ENCODE results near the gene IGFN1. TPM values are rescaled to one million over a fixed set of nuclear protein-coding genes. Genes with fewer than 3 reads are reported as not detected.
"Not testable (repeated sequence)": the region's sequence is repeated elsewhere in the genome, so short reads cannot be mapped to it uniquely, and the experiment has no call there.

Gene IGFN1
- total and polyA plus RNA-seq, 2 experiments from 2014 or later = 0.37 to 3.1 TPM

- Histone ChIP-seq H3K27ac (no peak overlapping the region), H3K4me3 (no peak overlapping the region), H3K27me3 (no peaks in the 10 kb centered on the region), H3K36me3 (replicated peaks; ENCODE audit: insufficient read depth, low read depth) (no peaks in the 10 kb centered on the region), H3K4me1 (ENCODE audit: insufficient read depth) (no peaks in the 10 kb centered on the region), H3K9me2 (replicated peaks; ENCODE audit: insufficient read depth) (no peaks in the 10 kb centered on the region), H4K20me1 (ENCODE audit: insufficient read depth, poor library complexity, severe bottlenecking) (no peaks in the 10 kb centered on the region), H3K4me2 (no peak overlapping the region), H3K79me2 (no peaks in the 10 kb centered on the region), H2AFZ (no peak overlapping the region), H3K9me3 (ENCODE audit: low read depth) (no peaks in the 10 kb centered on the region)
- no peak for DNase-seq (ENCODE audit: low spot score)
- TF ChIP-seq EZH2phosphoT487 (IDR thresholded peaks at IDR 0.05; ENCODE audit: low read depth, severe bottlenecking, unreplicated experiment) = no peak
- no peak for TF ChIP-seq EZH2 (IDR thresholded peaks at IDR 0.05; ENCODE audit: borderline replicate concordance)
- TF ChIP-seq CTCF (IDR thresholded peaks at IDR 0.05; ENCODE audit: poor library complexity) = no peak
- WGBS (ENCODE audit: low lambda C conversion rate, missing lambda C conversion rate) = 86% methylated on average over 9 of the region's 9 CpGs
These were observed 63.4 kb downstream of the IGFN1 start for GRCh38 chr1:201253906-201254624.

GRCh38 chr1:201254625-201255478 is 64.2 kb downstream of the IGFN1 start:
- DNase-seq (ENCODE audit: low spot score) = peak; percentile 69
- no peaks in the 10 kb centered on the region for H3K79me2 ChIP-seq
- H3K9me2 ChIP-seq (replicated peaks; ENCODE audit: insufficient read depth) = no peaks in the 10 kb centered on the region
- peaks cover 3% of the 10 kb centered on the region for H3K4me1 ChIP-seq (ENCODE audit: insufficient read depth)
- no peak overlapping the region for H3K4me3 ChIP-seq
- no peaks in the 10 kb centered on the region for H3K36me3 ChIP-seq (replicated peaks; ENCODE audit: insufficient read depth, low read depth)
- TF ChIP-seq EZH2 (IDR thresholded peaks at IDR 0.05; ENCODE audit: borderline replicate concordance) (no peak), CTCF (IDR thresholded peaks at IDR 0.05; ENCODE audit: poor library complexity) (peak; percentile 97)
- H3K27ac ChIP-seq = no peak overlapping the region
- H4K20me1 ChIP-seq (ENCODE audit: insufficient read depth, poor library complexity, severe bottlenecking) = no peaks in the 10 kb centered on the region
- H3K4me2 ChIP-seq = no peak overlapping the region
- WGBS (ENCODE audit: low lambda C conversion rate, missing lambda C conversion rate) = 54% methylated on average over 15 of the region's 24 CpGs
- H2AFZ ChIP-seq = no peak overlapping the region
- no peaks in the 10 kb centered on the region for H3K9me3 ChIP-seq (ENCODE audit: low read depth)
- no peaks in the 10 kb centered on the region for H3K27me3 ChIP-seq

GRCh38 chr1:201255479-201256362 is 65.1 kb downstream of the IGFN1 start:
- no peak for DNase-seq (ENCODE audit: low spot score)
- Histone ChIP-seq H3K9me3 (ENCODE audit: low read depth) (no peaks in the 10 kb centered on the region), H3K4me2 (no peak overlapping the region), H3K4me1 (ENCODE audit: insufficient read depth) (peaks cover 7% of the 10 kb centered on the region), H2AFZ (no peak overlapping the region), H3K4me3 (no peak overlapping the region), H4K20me1 (ENCODE audit: insufficient read depth, poor library complexity, severe bottlenecking) (no peaks in the 10 kb centered on the region), H3K36me3 (replicated peaks; ENCODE audit: insufficient read depth, low read depth) (no peaks in the 10 kb centered on the region), H3K27me3 (peaks cover 7% of the 10 kb centered on the region), H3K9me2 (replicated peaks; ENCODE audit: insufficient read depth) (no peaks in the 10 kb centered on the region), H3K27ac (no peak overlapping the region), H3K79me2 (no peaks in the 10 kb centered on the region)
- WGBS (ENCODE audit: low lambda C conversion rate, missing lambda C conversion rate) = 88% methylated on average over 16 of the region's 17 CpGs
- TF ChIP-seq CTCF (IDR thresholded peaks at IDR 0.05; ENCODE audit: poor library complexity) (no peak), EZH2 (IDR thresholded peaks at IDR 0.05; ENCODE audit: borderline replicate concordance) (no peak), EZH2phosphoT487 (IDR thresholded peaks at IDR 0.05; ENCODE audit: low read depth, severe bottlenecking, unreplicated experiment) (no peak)

GRCh38 chr1:201258132-201258531 is 67.5 kb downstream of the IGFN1 start:
- not testable (repeated sequence) for H3K4me1 ChIP-seq (ENCODE audit: insufficient read depth); H2AFZ ChIP-seq; H3K27ac ChIP-seq; H3K4me2 ChIP-seq; H3K9me2 ChIP-seq (replicated peaks; ENCODE audit: insufficient read depth); H3K9me3 ChIP-seq (ENCODE audit: low read depth); H4K20me1 ChIP-seq (ENCODE audit: insufficient read depth, poor library complexity, severe bottlenecking); H3K4me3 ChIP-seq; DNase-seq (ENCODE audit: low spot score); H3K79me2 ChIP-seq; H3K27me3 ChIP-seq; H3K36me3 ChIP-seq (replicated peaks; ENCODE audit: insufficient read depth, low read depth)
